GM12873 (cell line): ENCODE results near the gene ATP6V1C2.

Source experiments
- TF ChIP-seq, protein P1 (sequence below): IDR thresholded peaks from 2 replicates; pipeline ENCODE4 v1.5.1; 2012; ENCODE audit warnings: low read depth, mild to moderate bottlenecking, moderate library complexity, low read length, control low read depth; ENCODE audit not compliant: insufficient read depth; ENCODE audit errors: missing control alignments

The ATP6V1C2 gene

GRCh38 chr2:10787176-10787968 lies 65.9 kb downstream of the ATP6V1C2 start:
- TF ChIP-seq, protein P1, sequence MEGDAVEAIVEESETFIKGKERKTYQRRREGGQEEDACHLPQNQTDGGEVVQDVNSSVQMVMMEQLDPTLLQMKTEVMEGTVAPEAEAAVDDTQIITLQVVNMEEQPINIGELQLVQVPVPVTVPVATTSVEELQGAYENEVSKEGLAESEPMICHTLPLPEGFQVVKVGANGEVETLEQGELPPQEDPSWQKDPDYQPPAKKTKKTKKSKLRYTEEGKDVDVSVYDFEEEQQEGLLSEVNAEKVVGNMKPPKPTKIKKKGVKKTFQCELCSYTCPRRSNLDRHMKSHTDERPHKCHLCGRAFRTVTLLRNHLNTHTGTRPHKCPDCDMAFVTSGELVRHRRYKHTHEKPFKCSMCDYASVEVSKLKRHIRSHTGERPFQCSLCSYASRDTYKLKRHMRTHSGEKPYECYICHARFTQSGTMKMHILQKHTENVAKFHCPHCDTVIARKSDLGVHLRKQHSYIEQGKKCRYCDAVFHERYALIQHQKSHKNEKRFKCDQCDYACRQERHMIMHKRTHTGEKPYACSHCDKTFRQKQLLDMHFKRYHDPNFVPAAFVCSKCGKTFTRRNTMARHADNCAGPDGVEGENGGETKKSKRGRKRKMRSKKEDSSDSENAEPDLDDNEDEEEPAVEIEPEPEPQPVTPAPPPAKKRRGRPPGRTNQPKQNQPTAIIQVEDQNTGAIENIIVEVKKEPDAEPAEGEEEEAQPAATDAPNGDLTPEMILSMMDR = peak; percentile 50

DNA sequence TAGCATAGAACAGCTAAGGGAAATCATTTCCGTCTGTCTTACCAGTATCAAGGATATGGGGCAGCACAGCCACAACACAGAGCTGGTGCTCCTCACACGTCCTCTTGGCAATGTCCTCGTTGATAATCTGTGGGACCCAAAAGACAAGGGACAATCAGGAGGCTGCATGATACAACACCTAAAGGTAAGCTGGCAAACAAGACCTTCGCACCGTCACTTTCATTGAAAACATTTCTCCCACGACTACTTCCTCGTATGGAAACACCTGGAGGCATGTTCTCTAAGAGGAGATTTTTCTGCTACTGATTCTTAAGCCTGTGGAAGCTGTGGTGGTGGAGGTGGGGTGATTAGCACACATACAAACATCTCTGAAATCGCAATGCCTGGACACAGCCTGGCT lies 67.4 kb downstream of the ATP6V1C2 start:
- TF ChIP-seq, protein P1 = no peak

DNA sequence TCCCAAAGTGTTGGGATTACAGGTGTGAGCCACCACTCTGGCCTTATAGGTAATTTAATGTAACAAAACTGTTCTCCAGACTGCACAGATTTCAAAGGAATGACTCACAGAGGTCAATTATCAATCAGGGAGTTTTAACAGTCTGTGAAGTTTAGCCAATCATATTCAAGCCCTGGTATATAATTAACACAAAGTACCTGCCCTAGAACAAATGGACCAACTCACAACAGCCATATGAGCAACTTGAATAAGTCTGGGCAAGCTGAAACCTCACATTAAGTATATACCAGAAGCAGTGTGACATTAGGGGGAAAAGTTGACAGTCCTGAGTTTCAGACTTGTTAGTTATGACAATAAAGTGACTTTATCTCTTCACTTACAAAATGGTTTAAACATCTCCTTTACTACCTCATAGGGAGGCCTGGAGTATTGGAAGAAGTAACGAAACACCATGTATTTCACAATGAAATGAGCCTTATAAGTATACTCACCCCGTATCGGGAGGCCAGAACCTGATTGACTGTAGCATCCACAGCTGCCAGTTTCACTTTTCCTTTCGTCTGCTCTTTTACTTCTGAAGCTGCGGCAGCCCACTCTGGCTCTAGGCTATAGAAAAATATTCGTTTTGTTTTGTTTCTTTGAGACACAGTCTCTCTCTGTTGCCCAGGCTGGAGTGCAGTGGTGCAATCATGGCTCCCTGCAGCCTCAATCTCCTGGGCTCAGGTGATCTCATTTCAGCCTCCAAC lies 69.0 kb downstream of the ATP6V1C2 start:
- TF ChIP-seq, protein P1 = no peak

- TF ChIP-seq, protein P1 = no peak
These were observed 70.7 kb downstream of the ATP6V1C2 start for GRCh38 chr2:10792001-10792634.

GRCh38 chr2:10792660-10793400 lies 71.4 kb downstream of the ATP6V1C2 start:
- TF ChIP-seq, protein P1 = peak; percentile 28

- TF ChIP-seq, protein P1 = no peak
These were observed 72.4 kb downstream of the ATP6V1C2 start for GRCh38 chr2:10793816-10794215.
